GM19452 (cell line): ENCODE data around the gene PTPN23.
A peak's percentile ranks its signal among the peaks of the same experiment; 100 is the strongest.

Experiments
- ATAC-seq: cut with Tn5 transposase; IDR thresholded peaks from one replicate; pipeline ENCODE4 v1.9.1; 2021; ENCODE audit not compliant: unreplicated experiment

Gene PTPN23

GRCh38 chr3:47419083-47420043 is 38.5 kb downstream of the PTPN23 start:
- ATAC-seq = no peak

GRCh38 chr3:47420044-47420430 is 39.2 kb downstream of the PTPN23 start:
- no peak for ATAC-seq

GRCh38 chr3:47420511-47421484 is 40.0 kb downstream of the PTPN23 start:
- ATAC-seq = peak; percentile 72

GRCh38 chr3:47421741-47422649 is 41.2 kb downstream of the PTPN23 start:
- ATAC-seq = no peak

GRCh38 chr3:47422743-47423142 is 41.9 kb downstream of the PTPN23 start:
- ATAC-seq = no peak

GRCh38 chr3:47423548-47424145 is 42.8 kb downstream of the PTPN23 start:
- no peak for ATAC-seq

GRCh38 chr3:47424434-47425382 is 43.9 kb downstream of the PTPN23 start:
- ATAC-seq = no peak

- ATAC-seq = no peak
These were observed 44.6 kb downstream of the PTPN23 start for GRCh38 chr3:47425383-47425778.

GRCh38 chr3:47425959-47426358 is 45.1 kb downstream of the PTPN23 start:
- ATAC-seq = no peak

GRCh38 chr3:47427866-47428265 is 47.0 kb downstream of the PTPN23 start:
- ATAC-seq = no peak

- ATAC-seq = no peak
These were observed 47.8 kb downstream of the PTPN23 start for GRCh38 chr3:47428662-47429061.

- ATAC-seq = no peak
These were observed 48.9 kb downstream of the PTPN23 start for GRCh38 chr3:47429476-47430270.

GRCh38 chr3:47430606-47431005 is 49.8 kb downstream of the PTPN23 start:
- no peak for ATAC-seq

- ATAC-seq = no peak
These were observed 50.4 kb downstream of the PTPN23 start for GRCh38 chr3:47431225-47431624.

GRCh38 chr3:47432673-47433072 is 51.9 kb downstream of the PTPN23 start:
- no peak for ATAC-seq

- ATAC-seq = no peak
These were observed 53.0 kb downstream of the PTPN23 start for GRCh38 chr3:47433796-47434195.

- ATAC-seq = no peak
These were observed 54.0 kb downstream of the PTPN23 start for GRCh38 chr3:47434849-47435248.

GRCh38 chr3:47436180-47436579 is 55.4 kb downstream of the PTPN23 start:
- no peak for ATAC-seq
